Hepatocyte (in vitro differentiated cells): ENCODE data around the gene IGF2BP3. TPM values are rescaled to one million over a fixed set of nuclear protein-coding genes. Genes with fewer than 3 reads are reported as not detected.

Source experiments
- DNase-seq: peaks from one replicate; pipeline ENCODE4 v3.0.0-alpha.2; 2016; ENCODE audit warnings: low spot score
- H2AFZ ChIP-seq: fragments of 200-600 bp; sonication (generic); 2 replicates; pipeline ENCODE4 v1.6.0; 2016; ENCODE audit warnings: antibody characterized with exemption, mild to moderate bottlenecking
- H3K27ac ChIP-seq: fragments of 200-600 bp; sonication (generic); 2 replicates; pipeline ENCODE4 v1.5.1; 2016; ENCODE audit warnings: mild to moderate bottlenecking
- H3K27me3 ChIP-seq: fragments of 200-600 bp; sonication (generic); 2 replicates; pipeline ENCODE4 v1.6.1; 2016
- H3K36me3 ChIP-seq: fragments of 200-600 bp; sonication (generic); replicated peaks from 2 replicates; pipeline ENCODE4 v1.5.1; 2016; ENCODE audit warnings: low read depth; ENCODE audit not compliant: insufficient read depth
- H3K4me1 ChIP-seq: fragments of 200-600 bp; sonication (generic); 2 replicates; pipeline ENCODE4 v1.5.1; 2016; ENCODE audit warnings: mild to moderate bottlenecking, moderate library complexity; ENCODE audit not compliant: insufficient read depth
- H3K4me2 ChIP-seq: fragments of 200-600 bp; sonication (generic); 2 replicates; pipeline ENCODE4 v1.6.0; 2016
- H3K4me3 ChIP-seq: fragments of 200-600 bp; sonication (generic); 2 replicates; pipeline ENCODE4 v1.5.1; 2016; ENCODE audit warnings: mild to moderate bottlenecking
- H3K79me2 ChIP-seq: fragments of 200-600 bp; sonication (generic); 2 replicates; pipeline ENCODE4 v1.6.0; 2017; ENCODE audit warnings: mild to moderate bottlenecking
- H3K9me2 ChIP-seq: fragments of 200-600 bp; sonication (generic); replicated peaks from 2 replicates; pipeline ENCODE4 v1.6.0; 2017; ENCODE audit warnings: mild to moderate bottlenecking; ENCODE audit not compliant: insufficient read depth
- H3K9me3 ChIP-seq: fragments of 200-600 bp; sonication (generic); 2 replicates; pipeline ENCODE4 v1.5.1; 2016; ENCODE audit warnings: low read depth, mild to moderate bottlenecking
- H4K20me1 ChIP-seq: fragments of 200-600 bp; sonication (generic); 2 replicates; pipeline ENCODE4 v1.6.0; 2016; ENCODE audit warnings: mild to moderate bottlenecking; ENCODE audit not compliant: insufficient read depth, poor library complexity, severe bottlenecking
- EZH2 ChIP-seq: fragments of 200-600 bp; sonication (generic); IDR thresholded peaks from 2 replicates; pipeline ENCODE4 v1.6.1; 2016; ENCODE audit warnings: antibody characterized with exemption, mild to moderate bottlenecking, borderline replicate concordance
- EZH2phosphoT487 ChIP-seq: fragments of 200-600 bp; sonication (generic); IDR thresholded peaks from one replicate; pipeline ENCODE4 v1.6.1; 2018; ENCODE audit warnings: antibody characterized with exemption, mild to moderate bottlenecking, low read depth, moderate library complexity; ENCODE audit not compliant: unreplicated experiment, severe bottlenecking
- WGBS: methylation state at CpG from one replicate; pipeline ENCODE4 v1.1.6; 2016; ENCODE audit warnings: low lambda C conversion rate; ENCODE audit errors: missing lambda C conversion rate; 5-methylcytosine and 5-hydroxymethylcytosine counted together
- polyA plus RNA-seq: library from polyadenylated mRNA; unstranded; fragments of >200 nt; fragmentation: Nextera tagmentation; extraction: Ambion mirVana; gene quantifications from 2 replicates; pipeline ENCODE4 v1.2.1, GENCODE V29; 2016
- total RNA-seq: library from RNA; depleted of rRNA; stranded (reverse); fragments of >200 nt; gene quantifications from 2 replicates; pipeline ENCODE4 v1.2.3, GENCODE V29; 2014
- TF ChIP-seq, protein P1 (sequence below): fragments of 200-600 bp; sonication (generic); IDR thresholded peaks from 2 replicates; pipeline ENCODE4 v1.5.1; 2016; ENCODE audit warnings: antibody characterized with exemption, mild to moderate bottlenecking; ENCODE audit not compliant: poor library complexity

IGF2BP3 gene
- total and polyA plus RNA-seq, 2 experiments from 2014 or later, result 28.9 to 73.1 TPM

GRCh38 chr7:23335136-23335535, 135.2 kb downstream of the IGF2BP3 start:
- TF ChIP-seq EZH2phosphoT487 (no peak), EZH2 (no peak)
- TF ChIP-seq, protein P1, sequence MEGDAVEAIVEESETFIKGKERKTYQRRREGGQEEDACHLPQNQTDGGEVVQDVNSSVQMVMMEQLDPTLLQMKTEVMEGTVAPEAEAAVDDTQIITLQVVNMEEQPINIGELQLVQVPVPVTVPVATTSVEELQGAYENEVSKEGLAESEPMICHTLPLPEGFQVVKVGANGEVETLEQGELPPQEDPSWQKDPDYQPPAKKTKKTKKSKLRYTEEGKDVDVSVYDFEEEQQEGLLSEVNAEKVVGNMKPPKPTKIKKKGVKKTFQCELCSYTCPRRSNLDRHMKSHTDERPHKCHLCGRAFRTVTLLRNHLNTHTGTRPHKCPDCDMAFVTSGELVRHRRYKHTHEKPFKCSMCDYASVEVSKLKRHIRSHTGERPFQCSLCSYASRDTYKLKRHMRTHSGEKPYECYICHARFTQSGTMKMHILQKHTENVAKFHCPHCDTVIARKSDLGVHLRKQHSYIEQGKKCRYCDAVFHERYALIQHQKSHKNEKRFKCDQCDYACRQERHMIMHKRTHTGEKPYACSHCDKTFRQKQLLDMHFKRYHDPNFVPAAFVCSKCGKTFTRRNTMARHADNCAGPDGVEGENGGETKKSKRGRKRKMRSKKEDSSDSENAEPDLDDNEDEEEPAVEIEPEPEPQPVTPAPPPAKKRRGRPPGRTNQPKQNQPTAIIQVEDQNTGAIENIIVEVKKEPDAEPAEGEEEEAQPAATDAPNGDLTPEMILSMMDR, result no peak
- H3K9me2 ChIP-seq, result no peaks in the 10 kb centered on the region

GRCh38 chr7:23334482-23335056, 135.7 kb downstream of the IGF2BP3 start:
- Histone ChIP-seq H4K20me1 (no peaks in the 10 kb centered on the region), H3K4me2 (peak overlapping the region; percentile 52), H3K9me2 (no peaks in the 10 kb centered on the region), H3K4me1 (peaks cover 42% of the 10 kb centered on the region), H3K27ac (peak overlapping the region; percentile 67), H2AFZ (no peak overlapping the region), H3K4me3 (no peak overlapping the region), H3K9me3 (no peaks in the 10 kb centered on the region), H3K27me3 (no peaks in the 10 kb centered on the region), H3K79me2 (peaks cover 8% of the 10 kb centered on the region), H3K36me3 (no peaks in the 10 kb centered on the region)
- DNase-seq, result peak; percentile 72
- TF ChIP-seq EZH2phosphoT487 (no peak), EZH2 (no peak)
- TF ChIP-seq, protein P1, result no peak
- 20% methylated on average over 5 of the region's 5 CpGs for WGBS

More at GRCh38 chr7:23335136-23335535, 135.2 kb downstream of the IGF2BP3 start:
- DNase-seq, result no peak
- Histone ChIP-seq H3K4me2 (peak overlapping the region; percentile 52), H3K27ac (peak overlapping the region; percentile 67), H4K20me1 (no peaks in the 10 kb centered on the region), H3K4me3 (no peak overlapping the region), H3K4me1 (peaks cover 43% of the 10 kb centered on the region), H2AFZ (no peak overlapping the region), H3K36me3 (no peaks in the 10 kb centered on the region), H3K79me2 (peaks cover 8% of the 10 kb centered on the region), H3K27me3 (no peaks in the 10 kb centered on the region), H3K9me3 (no peaks in the 10 kb centered on the region)
- WGBS, result 56% methylated on average over 2 of the region's 2 CpGs

GRCh38 chr7:23333671-23334246, 136.5 kb downstream of the IGF2BP3 start:
- Histone ChIP-seq H3K79me2 (peaks cover 9% of the 10 kb centered on the region), H3K9me2 (no peaks in the 10 kb centered on the region), H3K4me1 (peaks cover 35% of the 10 kb centered on the region), H3K27me3 (no peaks in the 10 kb centered on the region), H3K4me3 (no peak overlapping the region), H2AFZ (no peak overlapping the region), H3K27ac (peak overlapping the region; percentile 67), H3K9me3 (no peaks in the 10 kb centered on the region), H4K20me1 (no peaks in the 10 kb centered on the region), H3K36me3 (no peaks in the 10 kb centered on the region), H3K4me2 (peak overlapping the region; percentile 52)
- WGBS, result 78% methylated on average over 9 of the region's 9 CpGs
- TF ChIP-seq EZH2 (no peak), EZH2phosphoT487 (no peak)
- TF ChIP-seq, protein P1, result no peak
- DNase-seq, result peak; percentile 27
